Right lobe of liver (tissue), 6 donors: ENCODE results near the gene PPM1F. TPM values are rescaled to one million over a fixed set of nuclear protein-coding genes. Genes with fewer than 3 reads are reported as not detected.

ENCODE experiments used
- ATAC-seq, 4 donors: fragments of 200-7000 bp; cut with Tn5 transposase; one replicate each; pipeline ENCODE4 v1.9.1; 2020; ENCODE audit warnings: mild to moderate bottlenecking in 4 of 4, moderate library complexity in 4 of 4
- DNase-seq, 3 donors: peaks; one replicate each; pipeline ENCODE4 v3.0.0-alpha.2; 2020
- H3K27ac ChIP-seq, 3 donors: fragments of 200-600 bp; one replicate each; pipeline ENCODE4 v1.8.0; 2022
- H3K27me3 ChIP-seq, 2 donors: fragments of 200-600 bp; one replicate each; pipeline ENCODE4 v1.8.0; 2022
- H3K36me3 ChIP-seq, 4 donors: fragments of 200-600 bp; sonication (generic) in 1 of 4; one replicate each; pipeline versions ENCODE4 v1.5.1 to v1.8.0; 2017 to 2022; ENCODE audit warnings: control low read depth in 1 of 4
- H3K4me1 ChIP-seq, 4 donors: fragments of 200-600 bp; sonication (generic) in 1 of 4; one replicate each; pipeline versions ENCODE4 v1.5.1 to v1.8.0; 2017 to 2022; ENCODE audit warnings: control low read depth in 1 of 4
- H3K4me3 ChIP-seq, 3 donors: fragments of 200-600 bp; one replicate each; pipeline ENCODE4 v1.8.0; 2022
- H3K9me3 ChIP-seq, 4 donors: fragments of 200-600 bp; sonication (generic) in 1 of 4; one replicate each; pipeline versions ENCODE4 v1.5.1 to v1.8.0; 2017 to 2022; ENCODE audit warnings: control low read depth in 1 of 4
- CTCF ChIP-seq, 4 donors: fragments of 200-600 bp in 3 of 4; fragments of 450-650 bp in 1 of 4; IDR thresholded peaks; one replicate each; pipeline versions ENCODE4 v1.5.1 to v1.8.0; 2016 to 2022; ENCODE audit warnings: antibody characterized with exemption in 4 of 4, mild to moderate bottlenecking in 2 of 4
- POLR2A ChIP-seq: fragments of 450-650 bp; IDR thresholded peaks from one replicate; pipeline ENCODE4 v1.6.1; 2017; ENCODE audit warnings: antibody characterized with exemption, mild to moderate bottlenecking
- WGBS: methylation state at CpG from one replicate; pipeline ENCODE4 v1.1.6; 2018; ENCODE audit warnings: low coverage, low lambda C conversion rate; ENCODE audit not compliant: insufficient coverage; ENCODE audit errors: missing lambda C conversion rate; 5-methylcytosine and 5-hydroxymethylcytosine counted together
- intact Hi-C, 2 donors: fragments of 100-400 bp; cut with DNase I; formaldehyde crosslinking; loops; one replicate each; pipeline versions ENCODE4 v1.11.2 to v1.14.1; 2022
- total RNA-seq, 6 experiments: library from RNA; depleted of rRNA in 2 of 6; stranded (reverse); fragments of >200 nt in 2 of 6; fragmentation: NEBNext Ultra II Directional in 3 of 6; extraction: Animal tissue kit (Norgen Biotek cat#: 25700) in 3 of 6; gene quantifications; one replicate each; pipeline versions ENCODE4 v1.1.0 to v1.2.4, GENCODE V29; 2016 to 2023
- donor health status: DM: no; HTN: yes; CAD: no.
- donor health status: DM: no; HTN: no; CAD: no.
- donor health status: DM: no; HTN: no; CAD: no.
- donor health status: DM: no; HTN: yes; CAD: no.
- donor health status: DM: no; HTN: yes; CAD: no.

Gene PPM1F
- total RNA-seq, 6 experiments from 2014 or later: 5.0 to 19.4 (median 12.8) TPM

GRCh38 chr22:21984793-21985192, 32.1 kb upstream of the PPM1F start:
- Histone ChIP-seq H3K4me1 (peaks cover 0 to 10% (median 2%) of the 10 kb centered on the region in 4 donors), H3K27ac (no peak overlapping the region), H3K4me3 (no peak overlapping the region), H3K36me3 (no peaks in the 10 kb centered on the region), H3K9me3 (no peaks in the 10 kb centered on the region), H3K27me3 (no peaks in the 10 kb centered on the region)
- DNase-seq (no peak), ATAC-seq (peak in 2 of 4 donors; percentile 17 to 49)
- TF ChIP-seq POLR2A (no peak), CTCF (IDR thresholded peaks at IDR 0.05) (peak in 2 of 4 donors; percentile 15 to 53)
- 67% methylated on average over 1 of the region's 7 CpGs for WGBS
- intact Hi-C loops: no loop called here

- Histone ChIP-seq H3K27me3 (no peaks in the 10 kb centered on the region), H3K4me1 (peaks cover 0 to 10% (median 2%) of the 10 kb centered on the region in 4 donors), H3K4me3 (peak within 1 kb of the TSS; percentile 74 to 97 (median 96)), H3K27ac (peak within 1 kb of the TSS; percentile 30 to 70 (median 68)), H3K9me3 (no peaks in the 10 kb centered on the region), H3K36me3 (no peaks in the 10 kb centered on the region)
- ATAC-seq (peak; percentile 91 to 97 (median 94)), DNase-seq (peak; percentile 82 to 87 (median 85))
- TF ChIP-seq CTCF (IDR thresholded peaks at IDR 0.05) (no peak), POLR2A (no peak)
- 0% methylated on average over 46 of the region's 54 CpGs for WGBS
- intact Hi-C loops: no loop called here
Observed at GRCh38 chr22:21982338-21982965, 29.8 kb upstream of the PPM1F start, which contains the start of gene TOP3B. Gene TOP3B, minus strand, starts transcription at chr22:21982787. Its CDS starts 7,078 bp downstream, at chr22:21975709.

- no peaks in the 10 kb centered on the region for H3K27me3 ChIP-seq
- no peaks in the 10 kb centered on the region for H3K36me3 ChIP-seq
- H3K27ac ChIP-seq: peak overlapping the region; percentile 30 to 70 (median 68)
- no peak for TF ChIP-seq CTCF (IDR thresholded peaks at IDR 0.05)
- TF ChIP-seq POLR2A: no peak
- H3K9me3 ChIP-seq: no peaks in the 10 kb centered on the region
- ATAC-seq: peak; percentile 18 to 41 (median 25)
- WGBS: 8% methylated on average over 2 of the region's 2 CpGs
- peak overlapping the region; percentile 74 to 97 (median 96) for H3K4me3 ChIP-seq
- no peak for DNase-seq
- peaks cover 0 to 10% (median 2%) of the 10 kb centered on the region in 4 donors for H3K4me1 ChIP-seq
- intact Hi-C loops: no loop called here
Observed at GRCh38 chr22:21981874-21982273, 29.2 kb upstream of the PPM1F start.

GRCh38 chr22:21980547-21980946, 27.9 kb upstream of the PPM1F start:
- Histone ChIP-seq H3K4me3 (no peak overlapping the region), H3K27me3 (no peaks in the 10 kb centered on the region), H3K36me3 (peaks cover 0 to under 1% (median 0%) of the 10 kb centered on the region in 4 donors), H3K9me3 (no peaks in the 10 kb centered on the region), H3K27ac (no peak overlapping the region), H3K4me1 (peaks cover 0 to 10% (median 2%) of the 10 kb centered on the region in 4 donors)
- TF ChIP-seq POLR2A: no peak
- intact Hi-C loops: no loop called here
- no peak for ATAC-seq
- WGBS: 60% methylated on average over 3 of the region's 7 CpGs
- peak in 1 of 3 donors; percentile 22 for DNase-seq

- 81% methylated on average over 5 of the region's 11 CpGs for WGBS
- TF ChIP-seq CTCF (IDR thresholded peaks at IDR 0.05) (no peak), POLR2A (no peak)
- Histone ChIP-seq H3K36me3 (peaks cover 0 to 18% (median 7%) of the 10 kb centered on the region in 4 donors), H3K4me1 (peaks cover 0 to 10% (median 2%) of the 10 kb centered on the region in 4 donors), H3K4me3 (no peak overlapping the region), H3K27me3 (no peaks in the 10 kb centered on the region), H3K9me3 (no peaks in the 10 kb centered on the region), H3K27ac (no peak overlapping the region)
- DNase-seq (peak in 1 of 3 donors; percentile 19), ATAC-seq (no peak)
- intact Hi-C loops: no loop called here
Observed at GRCh38 chr22:21978564-21979386, 26.1 kb upstream of the PPM1F start.
